Endothelial cell (in vitro differentiated cells): ENCODE measurements around the gene THAP7. TPM values are rescaled to one million over a fixed set of nuclear protein-coding genes. Genes with fewer than 3 reads are reported as not detected.

ENCODE experiments used
- DNase-seq: peaks from one replicate; pipeline ENCODE4 v3.0.0; 2021; ENCODE audit warnings: low spot score
- H3K27ac Mint-ChIP-seq: one replicate; pipeline ENCODE4 v1.8.0; 2021; ENCODE audit warnings: mixed read lengths, inconsistent platforms; ENCODE audit not compliant: unreplicated experiment
- H3K27me3 Mint-ChIP-seq: one replicate; pipeline ENCODE4 v1.8.0; 2021; ENCODE audit warnings: mild to moderate bottlenecking, moderate library complexity, mixed read lengths, inconsistent platforms; ENCODE audit not compliant: unreplicated experiment
- H3K36me3 Mint-ChIP-seq: one replicate; pipeline ENCODE4 v1.8.0; 2021; ENCODE audit warnings: mild to moderate bottlenecking, low read depth, mixed read lengths, inconsistent platforms; ENCODE audit not compliant: unreplicated experiment
- H3K4me1 Mint-ChIP-seq: one replicate; pipeline ENCODE4 v1.8.0; 2021; ENCODE audit warnings: mild to moderate bottlenecking, mixed read lengths, inconsistent platforms; ENCODE audit not compliant: unreplicated experiment
- H3K4me3 Mint-ChIP-seq: one replicate; pipeline ENCODE4 v1.8.0; 2021; ENCODE audit warnings: mild to moderate bottlenecking, mixed read lengths, inconsistent platforms; ENCODE audit not compliant: unreplicated experiment
- H3K9me3 Mint-ChIP-seq: one replicate; pipeline ENCODE4 v1.8.0; 2021; ENCODE audit warnings: mixed read lengths, inconsistent platforms; ENCODE audit not compliant: unreplicated experiment
- CTCF ChIP-seq: fragments of 200-600 bp; sonication (generic); IDR thresholded peaks from one replicate; pipeline ENCODE4 v1.5.0; 2021; ENCODE audit warnings: antibody characterized with exemption; ENCODE audit not compliant: unreplicated experiment
- total RNA-seq: library from RNA; stranded (reverse); fragmentation: NEBNext Ultra II Directional; extraction: Animal tissue kit (Norgen Biotek cat#: 25700); gene quantifications from one replicate; pipeline ENCODE4 v1.2.1, GENCODE V29; 2021; ENCODE audit not compliant: unreplicated experiment

Gene THAP7
- total RNA-seq, 1 donor from 2014 or later: 13.5 TPM

- no peak overlapping the region for H3K27ac Mint-ChIP-seq
- TF ChIP-seq CTCF: no peak
- no peaks in the 10 kb centered on the region for H3K4me1 Mint-ChIP-seq
- no peak for DNase-seq
- no peaks in the 10 kb centered on the region for H3K36me3 Mint-ChIP-seq
- H3K4me3 Mint-ChIP-seq: peak overlapping the region; percentile 25
- H3K9me3 Mint-ChIP-seq: no peaks in the 10 kb centered on the region
- peaks cover 11% of the 10 kb centered on the region for H3K27me3 Mint-ChIP-seq
Measured at GRCh38 chr22:21030621-21031544, 29.0 kb upstream of the THAP7 start.

GRCh38 chr22:21030032-21030431, 28.1 kb upstream of the THAP7 start:
- no peak for DNase-seq
- H3K4me1 Mint-ChIP-seq: peaks cover 3% of the 10 kb centered on the region
- no peaks in the 10 kb centered on the region for H3K36me3 Mint-ChIP-seq
- no peak overlapping the region for H3K27ac Mint-ChIP-seq
- H3K9me3 Mint-ChIP-seq: no peaks in the 10 kb centered on the region
- H3K27me3 Mint-ChIP-seq: peaks cover 11% of the 10 kb centered on the region
- H3K4me3 Mint-ChIP-seq: no peak overlapping the region
- TF ChIP-seq CTCF: no peak

- H3K9me3 Mint-ChIP-seq: no peaks in the 10 kb centered on the region
- H3K36me3 Mint-ChIP-seq: no peaks in the 10 kb centered on the region
- peaks cover 4% of the 10 kb centered on the region for H3K4me1 Mint-ChIP-seq
- no peak for DNase-seq
- H3K4me3 Mint-ChIP-seq: no peak overlapping the region
- no peak overlapping the region for H3K27ac Mint-ChIP-seq
- TF ChIP-seq CTCF: no peak
- H3K27me3 Mint-ChIP-seq: peaks cover 11% of the 10 kb centered on the region
Measured at GRCh38 chr22:21029486-21030025, 27.6 kb upstream of the THAP7 start.

- no peak overlapping the region for H3K27ac Mint-ChIP-seq
- H3K36me3 Mint-ChIP-seq: no peaks in the 10 kb centered on the region
- peaks cover 11% of the 10 kb centered on the region for H3K27me3 Mint-ChIP-seq
- peaks cover 4% of the 10 kb centered on the region for H3K4me1 Mint-ChIP-seq
- DNase-seq: no peak
- H3K4me3 Mint-ChIP-seq: no peak overlapping the region
- no peak for TF ChIP-seq CTCF
- no peaks in the 10 kb centered on the region for H3K9me3 Mint-ChIP-seq
Measured at GRCh38 chr22:21028277-21029251, 26.6 kb upstream of the THAP7 start.
